ENCODE results near the gene ZSCAN23. TPM values are rescaled to one million over a fixed set of nuclear protein-coding genes. Genes with fewer than 3 reads are reported as not detected.

Gene ZSCAN23
- total and polyA plus RNA-seq, 9 of the 15 experiments (the other 6 are each of a cell fraction or from before 2014, with no cell fraction given): 0.05 to 0.29 (median 0.21) TPM; not detected in 1

GRCh38 chr6:28486988-28487742 is 43.9 kb upstream of the ZSCAN23 start (continued):
- peak in 1 of 3 experiments; percentile 53; a peak in 2 of 6 replicates for TF ChIP-seq ZBTB11 (CRISPR knock-in tag; IDR thresholded peaks at IDR 0.05)

- intact Hi-C loops (cut with micrococcal nuclease) (loop anchor here (5.0 kb wide), 2 partner anchors 269 to 404 kb away; partner anchors contain the start of gene ZNF165), in situ Hi-C loops (cut with MboI) (no loop called here)
- no peaks in the 10 kb centered on the region for H3K9me1 ChIP-seq (ENCODE audit: control insufficient read depth, insufficient read depth, low read length)
- H3K79me2 ChIP-seq (ENCODE audit: control insufficient read depth, insufficient read depth, low read length): peaks cover 11% of the 10 kb centered on the region
- H3K9ac ChIP-seq (ENCODE audit: insufficient read depth in 1 of 2, low read depth in 2 of 2, low read length in 2 of 2): no peak overlapping the region
- 26% methylated on average over 1 of the region's 1 CpG for WGBS (ENCODE audit: insufficient coverage, low coverage, missing lambda C conversion rate)
- H3K4me3 ChIP-seq: no peak overlapping the region
- POLR2A ChIA-PET: interaction anchor here (1.4 to 1.6 kb wide), 2 partner anchors 56 to 130 kb away, joined by 3 to 4 read pairs; no protein-coding TSS in a partner anchor
- peaks cover 9 to 28% of the 10 kb centered on the region in 2 experiments for H3K4me1 ChIP-seq (replicated peaks in 1 of 2; ENCODE audit: control insufficient read depth in 2 of 2, insufficient read depth in 2 of 2, low read length in 2 of 2)
- H3K36me3 ChIP-seq (ENCODE audit: control insufficient read depth, insufficient read depth, low read length): no peaks in the 10 kb centered on the region
- H3K9me3 ChIP-seq (replicated peaks; ENCODE audit: control insufficient read depth, insufficient read depth, low read depth, low read length): no peaks in the 10 kb centered on the region
- H3K27ac ChIP-seq (ENCODE audit: extremely low read depth, low read depth, low read length): peak overlapping the region; percentile 25; the same call in 1 of the 3 replicates
- no peaks in the 10 kb centered on the region for H3K27me3 ChIP-seq (ENCODE audit: control insufficient read depth in 2 of 2, insufficient read depth in 2 of 2, low read length in 2 of 2)
- FAIRE-seq (no peak), DNase-seq (ENCODE audit: extremely low read depth in 1 of 4, low spot score in 3 of 4) (no peak), ATAC-seq (no peak)
- no peaks in the 10 kb centered on the region for H4K20me1 ChIP-seq (replicated peaks; ENCODE audit: control insufficient read depth, insufficient read depth, low read length)
- H2AFZ ChIP-seq (ENCODE audit: low read depth, low read length): no peak overlapping the region
- BruUV-seq (replicated peaks): no TSS peak
- no peak overlapping the region for H3K4me2 ChIP-seq (ENCODE audit: insufficient read depth, low read length)
- CTCF ChIA-PET (ENCODE audit: low intra/inter-chr PET ratio): no interaction called here
- TF ChIP-seq ZNF77 (CRISPR knock-in tag; IDR thresholded peaks at IDR 0.05): no peak
- peak; percentile 24 for TF ChIP-seq MAFG (tag; conservative IDR thresholded peaks at IDR 0.05)
- peak; percentile 82 for TF ChIP-seq C11orf30 (IDR thresholded peaks at IDR 0.05; ENCODE audit: low read depth)
- TF ChIP-seq NFE2 (IDR thresholded peaks at IDR 0.05; ENCODE audit: low read depth): peak; percentile 53
- TF ChIP-seq CHCHD3 (CRISPR knock-in tag; IDR thresholded peaks at IDR 0.05): no peak
- TF ChIP-seq RBM22 (IDR thresholded peaks at IDR 0.05; ENCODE audit: low read depth, low read length, poor library complexity, severe bottlenecking): no peak
- TF ChIP-seq SMAD3 (CRISPR knock-in tag; conservative IDR thresholded peaks at IDR 0.05): no peak
- no peak for TF ChIP-seq USF2 (CRISPR knock-in tag; IDR thresholded peaks at IDR 0.05)
- TF ChIP-seq HMBOX1 (IDR thresholded peaks at IDR 0.05): 0 out of 2 replicates have a peak, but pooled peaks have one; percentile 21
- no peak for TF ChIP-seq ZNF212 (CRISPR knock-in tag; IDR thresholded peaks at IDR 0.05)
- no peak for TF ChIP-seq HINFP (tag; conservative IDR thresholded peaks at IDR 0.05; ENCODE audit: low read depth)
- no peak for TF ChIP-seq RUNX1 (IDR thresholded peaks at IDR 0.05; ENCODE audit: low read depth)
- no peak for TF ChIP-seq ZEB2 (IDR thresholded peaks at IDR 0.05)
Observed at GRCh38 chr6:28486533-28486932, 43.2 kb upstream of the ZSCAN23 start.
